ENCODE measurements around the gene MGAM2. TPM values are rescaled to one million over a fixed set of nuclear protein-coding genes. Genes with fewer than 3 reads are reported as not detected.

The MGAM2 gene
- total and polyA plus RNA-seq, 2 of the 4 experiments (the other 2 are of a cell fraction) = not detected

DNA sequence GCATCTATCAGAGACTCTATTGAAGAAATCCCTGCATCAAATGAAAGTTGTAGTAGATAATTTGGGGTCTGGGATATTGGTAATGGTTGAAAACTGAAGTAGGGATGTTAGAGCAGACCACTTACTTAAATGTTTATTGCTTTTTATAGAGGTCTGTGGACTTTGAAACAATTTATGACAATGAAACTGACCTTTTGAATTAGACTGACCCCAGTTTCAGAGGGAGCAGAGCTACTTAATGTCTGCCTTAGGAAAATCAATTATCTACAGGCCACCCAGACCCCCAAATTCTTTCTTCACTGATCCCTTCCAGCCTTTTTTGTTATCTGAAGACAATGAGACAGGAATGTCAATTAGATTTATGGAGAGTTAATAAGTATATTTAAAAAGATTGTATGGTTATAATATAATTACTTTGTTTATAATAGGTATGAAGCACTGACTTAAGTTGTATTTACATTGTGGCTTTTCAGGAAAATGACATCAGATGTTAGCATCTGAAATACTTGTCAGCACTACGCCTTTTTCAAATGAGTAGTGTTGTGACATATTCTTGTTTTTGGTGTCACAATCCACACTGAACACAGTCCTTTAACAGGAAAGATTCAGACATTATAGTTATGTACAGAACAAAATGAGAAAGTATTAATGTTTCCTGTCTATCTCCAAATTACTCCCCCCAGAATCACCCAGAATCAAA, 13.9 kb downstream of the MGAM2 start:
- in situ Hi-C loops (cut with MboI; ENCODE audit: low sequenced_read_pairs) = no loop called here
- dilution Hi-C loops (cut with HindIII; ENCODE audit: low sequenced_read_pairs, unreplicated experiment) = no loop called here
- Histone ChIP-seq H4K8ac (ENCODE audit: low read depth in 2 of 2, low read length in 2 of 2) (no peak overlapping the region), H3K9ac (ENCODE audit: low read depth, low read length) (no peak overlapping the region), H2AFZ (replicated peaks; ENCODE audit: low read length, poor library complexity) (no peak overlapping the region), H4K20me1 (ENCODE audit: insufficient read depth, low read length) (no peaks in the 10 kb centered on the region), H2AK9ac (replicated peaks; ENCODE audit: low read depth, low read length, poor library complexity) (no peak overlapping the region), H3K9me1 (ENCODE audit: insufficient read depth, low read length) (no peaks in the 10 kb centered on the region), H3K36me3 (ENCODE audit: control insufficient read depth, insufficient read depth, low read length) (no peaks in the 10 kb centered on the region), H3K9me3 (ENCODE audit: control insufficient read depth, insufficient read depth, low read length) (peaks cover 6% of the 10 kb centered on the region; the same call in 1 of the 2 replicates), H3K27ac (ENCODE audit: insufficient read depth, low read length) (no peak overlapping the region), H3K4me2 (ENCODE audit: low read depth, low read length) (no peak overlapping the region), H2BK20ac (ENCODE audit: low read depth, low read length) (no peak overlapping the region), H3K23ac (ENCODE audit: low read depth, low read length) (no peak overlapping the region), H2BK120ac (ENCODE audit: low read depth, low read length) (no peak overlapping the region), H4K5ac (ENCODE audit: low read depth, low read length) (no peak overlapping the region), H2BK5ac (ENCODE audit: low read depth, low read length, poor library complexity, severe bottlenecking) (no peak overlapping the region), H3K4me1 (ENCODE audit: control insufficient read depth, insufficient read depth, low read length) (no peaks in the 10 kb centered on the region), H3K18ac (ENCODE audit: low read depth, low read length) (no peak overlapping the region), H2BK15ac (ENCODE audit: low read depth, low read length) (no peak overlapping the region), H3K56ac (ENCODE audit: extremely low read depth, insufficient read depth, low read length) (no peak overlapping the region), H3K4me3 (ENCODE audit: insufficient read depth, low read depth, low read length) (no peak overlapping the region), H3K14ac (replicated peaks; ENCODE audit: low read depth, low read length) (no peak overlapping the region), H3K79me1 (ENCODE audit: low read depth in 1 of 2, low read length in 2 of 2) (no peaks in the 10 kb centered on the region), H3K4ac (ENCODE audit: low read depth, low read length) (no peak overlapping the region), H4K91ac (ENCODE audit: insufficient read depth, low read depth, low read length) (no peak overlapping the region), H3K27me3 (ENCODE audit: control insufficient read depth, insufficient read depth, low read length) (no peaks in the 10 kb centered on the region), H2AK5ac (ENCODE audit: low read depth, low read length) (no peak overlapping the region)
- intact Hi-C loops (cut with micrococcal nuclease) = no loop called here
- no peak for TF ChIP-seq SMC3 (IDR thresholded peaks at IDR 0.05; ENCODE audit: low read depth, low read length)
- TF ChIP-seq POLR2A (IDR thresholded peaks at IDR 0.05; ENCODE audit: low read depth, low read length) = no peak
- WGBS, 2 experiments (ENCODE audit: extremely low coverage in 2 of 2, insufficient read length in 1 of 2) = no CpG with 5 or more reads among the region's 1 CpG
- ChIA-PET CTCF (no interaction called here), POLR2A (ENCODE audit: unreplicated experiment) (no interaction called here)
- ATAC-seq (ENCODE audit: low read depth) = no peak
- no TSS peak for BruUV-seq (replicated peaks)
- DNase-seq = no peak

All from IMR-90 (cell line).